Measurements from ENCODE around the gene CD86.

Gene CD86

GRCh38 chr3:122060040-122060698 lies 5.0 kb downstream of the CD86 start:
- no peak for DNase-seq

- no peak for DNase-seq
Observed at GRCh38 chr3:122063908-122064307, 8.7 kb downstream of the CD86 start.

GRCh38 chr3:122064326-122064725 lies 9.2 kb downstream of the CD86 start:
- no peak for DNase-seq

GRCh38 chr3:122066331-122067213 lies 11.4 kb downstream of the CD86 start:
- no peak for DNase-seq

- DNase-seq: no peak
Observed at GRCh38 chr3:122067214-122067550, 12.0 kb downstream of the CD86 start.

- no peak for DNase-seq
Observed at GRCh38 chr3:122067588-122068240, 12.6 kb downstream of the CD86 start.

- no peak for DNase-seq
Observed at GRCh38 chr3:122074621-122075265, 19.6 kb downstream of the CD86 start.

- DNase-seq: no peak
Observed at GRCh38 chr3:122076491-122077292, 21.5 kb downstream of the CD86 start.

- DNase-seq: no peak
Observed at GRCh38 chr3:122077293-122078234, 22.4 kb downstream of the CD86 start.

GRCh38 chr3:122078235-122078935 lies 23.2 kb downstream of the CD86 start:
- DNase-seq: no peak

GRCh38 chr3:122079524-122080206 lies 24.5 kb downstream of the CD86 start:
- no peak for DNase-seq

GRCh38 chr3:122080207-122080587 lies 25.0 kb downstream of the CD86 start:
- DNase-seq: no peak

- no peak for DNase-seq
Observed at GRCh38 chr3:122081543-122082247, 26.5 kb downstream of the CD86 start.

GRCh38 chr3:122082357-122082756 lies 27.2 kb downstream of the CD86 start:
- no peak for DNase-seq

- DNase-seq: no peak
Observed at GRCh38 chr3:122084799-122085198, 29.6 kb downstream of the CD86 start.

- DNase-seq: no peak
Observed at GRCh38 chr3:122085673-122086072, 30.5 kb downstream of the CD86 start.

- no peak for DNase-seq
Observed at GRCh38 chr3:122088531-122088930, 33.4 kb downstream of the CD86 start.

- DNase-seq: no peak
Observed at GRCh38 chr3:122091602-122092295, 36.6 kb downstream of the CD86 start.

Measured in NCI-H446 (cell line).